Left ventricle myocardium inferior (tissue), 1 donor: Measurements from ENCODE around the gene COLQ. TPM values are rescaled to one million over a fixed set of nuclear protein-coding genes. Genes with fewer than 3 reads are reported as not detected.
A peak's percentile ranks its signal among the peaks of the same experiment; 100 is the strongest.

ENCODE experiments used
- DNase-seq: peaks from one replicate; pipeline ENCODE4 v3.0.0-alpha.2; 2020
- H3K27ac ChIP-seq: fragments of 200-600 bp; replicated peaks from 2 replicates; pipeline ENCODE4 v1.8.0; 2021
- H3K27me3 ChIP-seq: fragments of 200-600 bp; 2 replicates; pipeline ENCODE4 v1.8.0; 2021; ENCODE audit warnings: low read depth
- H3K36me3 ChIP-seq: fragments of 200-600 bp; 2 replicates; pipeline ENCODE4 v1.8.0; 2021
- H3K4me1 ChIP-seq: fragments of 200-600 bp; 2 replicates; pipeline ENCODE4 v1.8.0; 2021
- H3K4me3 ChIP-seq: fragments of 200-600 bp; 2 replicates; pipeline ENCODE4 v1.8.0; 2021; ENCODE audit warnings: mild to moderate bottlenecking, moderate library complexity
- H3K9me3 ChIP-seq: fragments of 200-600 bp; replicated peaks from 2 replicates; pipeline ENCODE4 v1.8.0; 2021
- intact Hi-C: fragments of 100-400 bp; cut with micrococcal nuclease; formaldehyde crosslinking; loops from one replicate; pipeline ENCODE4 v1.11.0; 2022
- total RNA-seq: library from RNA; stranded (reverse); fragmentation: NEBNext Ultra II Directional; extraction: Animal tissue kit (Norgen Biotek cat#: 25700); gene quantifications from one replicate; pipeline ENCODE4 v1.2.1, GENCODE V29; 2021
- TF ChIP-seq, protein P1 (sequence below): fragments of 200-600 bp; IDR thresholded peaks from 2 replicates; pipeline ENCODE4 v1.8.0; 2021; ENCODE audit warnings: antibody characterized with exemption, mild to moderate bottlenecking, borderline replicate concordance
- donor health status: DM: no; HTN: yes; CAD: no; lungs with severe emphysema.

The COLQ gene
- total RNA-seq, 1 donor from 2014 or later: 14.9 TPM

DNA sequence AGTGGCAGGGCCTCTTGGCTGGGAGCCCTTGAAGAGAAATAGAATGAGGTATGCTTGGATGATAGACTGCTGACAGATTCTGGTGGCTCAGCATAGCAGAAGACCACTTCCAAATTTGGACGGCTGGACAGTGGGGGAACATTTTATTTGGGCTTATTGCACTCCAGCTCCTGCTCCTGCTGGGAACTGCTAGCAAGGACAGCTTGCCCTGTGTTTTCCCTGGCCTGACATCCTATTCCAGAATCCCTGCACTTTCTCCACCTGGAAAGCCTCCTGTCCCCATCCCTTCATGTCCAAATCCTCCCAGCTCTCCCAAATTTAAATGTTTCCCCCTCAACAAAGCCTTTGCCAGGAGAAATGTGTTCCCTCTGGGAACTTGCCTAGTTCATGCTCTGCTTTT, 9.8 kb upstream of the COLQ start:
- Histone ChIP-seq H3K4me1 (peaks cover 8% of the 10 kb centered on the region), H3K9me3 (no peaks in the 10 kb centered on the region), H3K27me3 (no peaks in the 10 kb centered on the region), H3K4me3 (no peak overlapping the region), H3K36me3 (no peaks in the 10 kb centered on the region), H3K27ac (no peak overlapping the region)
- DNase-seq: no peak
- intact Hi-C loops: no loop called here
- TF ChIP-seq, protein P1, sequence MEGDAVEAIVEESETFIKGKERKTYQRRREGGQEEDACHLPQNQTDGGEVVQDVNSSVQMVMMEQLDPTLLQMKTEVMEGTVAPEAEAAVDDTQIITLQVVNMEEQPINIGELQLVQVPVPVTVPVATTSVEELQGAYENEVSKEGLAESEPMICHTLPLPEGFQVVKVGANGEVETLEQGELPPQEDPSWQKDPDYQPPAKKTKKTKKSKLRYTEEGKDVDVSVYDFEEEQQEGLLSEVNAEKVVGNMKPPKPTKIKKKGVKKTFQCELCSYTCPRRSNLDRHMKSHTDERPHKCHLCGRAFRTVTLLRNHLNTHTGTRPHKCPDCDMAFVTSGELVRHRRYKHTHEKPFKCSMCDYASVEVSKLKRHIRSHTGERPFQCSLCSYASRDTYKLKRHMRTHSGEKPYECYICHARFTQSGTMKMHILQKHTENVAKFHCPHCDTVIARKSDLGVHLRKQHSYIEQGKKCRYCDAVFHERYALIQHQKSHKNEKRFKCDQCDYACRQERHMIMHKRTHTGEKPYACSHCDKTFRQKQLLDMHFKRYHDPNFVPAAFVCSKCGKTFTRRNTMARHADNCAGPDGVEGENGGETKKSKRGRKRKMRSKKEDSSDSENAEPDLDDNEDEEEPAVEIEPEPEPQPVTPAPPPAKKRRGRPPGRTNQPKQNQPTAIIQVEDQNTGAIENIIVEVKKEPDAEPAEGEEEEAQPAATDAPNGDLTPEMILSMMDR: no peak

DNA sequence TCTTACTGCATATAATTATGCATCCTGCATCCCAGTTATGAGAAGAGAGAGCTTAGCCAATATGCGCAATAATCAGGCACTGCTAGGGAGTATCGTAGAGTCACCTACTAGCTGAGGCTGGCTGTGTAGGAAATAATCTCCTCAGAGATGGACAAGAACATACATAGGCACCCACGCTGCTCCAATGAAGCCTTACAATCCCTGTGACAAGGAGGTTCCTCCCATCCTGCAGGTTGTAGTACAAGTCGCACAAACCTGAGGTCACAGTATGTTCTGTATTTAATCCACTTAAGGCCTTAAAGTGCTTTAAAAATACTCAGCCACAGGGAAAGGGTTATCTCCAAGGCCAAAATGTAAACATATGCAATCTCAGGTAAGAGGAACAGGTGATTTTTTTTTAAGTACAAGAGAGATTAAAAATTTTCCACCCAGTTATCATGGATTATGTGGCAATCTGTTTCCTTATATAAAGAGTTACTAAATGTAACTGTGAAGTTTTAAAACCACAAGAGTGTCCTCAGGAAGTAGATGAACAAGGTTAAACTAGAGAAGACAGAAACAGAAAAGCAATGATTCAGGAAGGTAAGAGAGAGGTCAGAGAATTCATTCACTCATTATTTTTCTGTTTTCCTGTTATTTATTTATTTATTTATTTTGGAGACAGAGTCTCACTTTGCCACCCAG, 7.5 kb upstream of the COLQ start:
- no peak overlapping the region for H3K4me3 ChIP-seq
- H3K4me1 ChIP-seq: peaks cover 14% of the 10 kb centered on the region
- no peak for DNase-seq
- H3K27me3 ChIP-seq: no peaks in the 10 kb centered on the region
- no peaks in the 10 kb centered on the region for H3K9me3 ChIP-seq
- H3K27ac ChIP-seq: no peak overlapping the region
- TF ChIP-seq, protein P1: no peak
- no peaks in the 10 kb centered on the region for H3K36me3 ChIP-seq
- intact Hi-C loops: no loop called here

DNA sequence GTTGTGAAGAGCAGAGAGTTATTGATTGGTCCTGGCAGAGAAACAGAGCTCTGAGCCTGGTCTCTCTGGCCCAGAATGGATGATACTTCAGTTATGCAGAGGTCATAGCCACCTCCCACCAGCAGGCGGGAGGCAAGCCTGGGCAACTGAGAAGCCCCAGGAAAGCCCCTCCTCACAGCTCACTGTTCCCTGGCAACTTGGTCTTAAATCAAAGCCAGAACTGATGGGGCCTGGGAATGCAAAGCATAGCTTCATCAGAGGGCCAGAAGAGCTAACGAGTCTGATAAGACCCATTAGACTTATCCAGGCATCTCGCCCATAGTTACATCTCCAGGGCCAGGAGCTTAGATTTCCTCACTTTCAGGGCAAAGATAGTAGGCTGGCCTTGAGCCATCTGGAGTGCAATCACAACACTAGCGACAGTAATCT, 5.5 kb upstream of the COLQ start:
- H3K9me3 ChIP-seq: no peaks in the 10 kb centered on the region
- no peak overlapping the region for H3K27ac ChIP-seq
- DNase-seq: no peak
- H3K27me3 ChIP-seq: no peaks in the 10 kb centered on the region
- TF ChIP-seq, protein P1: peak; percentile 38
- H3K4me1 ChIP-seq: peaks cover 32% of the 10 kb centered on the region
- H3K4me3 ChIP-seq: no peak overlapping the region
- H3K36me3 ChIP-seq: no peaks in the 10 kb centered on the region
- intact Hi-C loops: no loop called here

DNA sequence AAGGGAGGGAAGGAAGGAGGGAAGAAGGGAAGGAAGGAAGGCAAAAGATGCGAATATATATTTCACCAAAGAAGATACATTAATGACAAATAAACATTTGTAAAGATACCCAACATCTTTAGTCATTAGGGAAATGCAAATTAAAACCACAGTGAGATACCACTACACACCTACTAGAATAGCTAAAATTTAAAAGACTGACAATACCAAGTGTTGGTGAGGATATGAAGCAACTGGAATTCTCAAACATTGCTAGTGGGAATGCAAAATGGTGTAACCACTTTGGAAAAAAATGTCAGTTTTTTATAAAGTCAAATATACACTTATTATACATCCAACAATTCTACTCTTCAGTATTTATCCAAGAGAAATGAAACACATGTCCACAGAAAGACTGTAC, 4.3 kb upstream of the COLQ start:
- Histone ChIP-seq H3K4me3 (no peak overlapping the region), H3K27me3 (no peaks in the 10 kb centered on the region), H3K9me3 (no peaks in the 10 kb centered on the region), H3K4me1 (peaks cover 43% of the 10 kb centered on the region), H3K27ac (no peak overlapping the region), H3K36me3 (no peaks in the 10 kb centered on the region)
- intact Hi-C loops: no loop called here
- DNase-seq: no peak
- TF ChIP-seq, protein P1: no peak

DNA sequence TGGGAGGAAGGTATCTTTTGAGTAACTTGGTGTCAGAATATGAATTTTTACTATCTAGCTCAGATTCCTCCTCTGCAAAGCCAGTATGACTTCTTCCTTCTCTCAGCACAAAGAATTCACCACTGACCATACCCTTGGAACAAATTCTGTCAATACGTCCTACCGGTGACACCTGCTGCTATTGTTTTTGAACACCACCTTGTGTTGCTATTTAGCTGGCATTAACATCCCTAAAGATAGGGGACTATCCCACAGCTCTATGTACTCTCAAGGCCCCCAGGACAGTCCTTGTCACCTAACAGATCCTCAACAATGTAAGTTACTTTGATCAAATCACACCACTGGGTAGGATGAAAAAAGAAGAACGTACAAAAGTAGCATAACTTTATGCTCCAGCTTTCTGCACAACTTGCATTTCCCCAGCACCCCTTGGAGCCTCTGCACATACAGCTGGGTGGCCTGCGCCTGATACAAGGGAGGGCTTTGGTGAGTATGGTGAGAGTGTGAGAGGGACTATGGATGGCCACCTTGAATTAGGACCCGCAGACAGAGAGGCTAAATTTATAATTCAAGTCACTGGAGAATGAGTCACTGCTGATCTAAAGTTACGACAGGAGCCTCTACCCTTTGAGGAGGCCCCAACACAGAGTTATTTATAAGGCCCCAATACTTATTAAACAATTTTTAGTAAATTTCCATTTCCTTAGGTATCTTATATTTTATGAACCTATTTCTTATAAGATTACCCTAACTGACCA, 2.3 kb upstream of the COLQ start:
- intact Hi-C loops: no loop called here
- no peak overlapping the region for H3K27ac ChIP-seq
- H3K36me3 ChIP-seq: no peaks in the 10 kb centered on the region
- no peak overlapping the region for H3K4me3 ChIP-seq
- no peaks in the 10 kb centered on the region for H3K9me3 ChIP-seq
- TF ChIP-seq, protein P1: no peak
- DNase-seq: no peak
- H3K27me3 ChIP-seq: no peaks in the 10 kb centered on the region
- peaks cover 62% of the 10 kb centered on the region for H3K4me1 ChIP-seq
